ENCODE data around the gene CCDC174.

DNA sequence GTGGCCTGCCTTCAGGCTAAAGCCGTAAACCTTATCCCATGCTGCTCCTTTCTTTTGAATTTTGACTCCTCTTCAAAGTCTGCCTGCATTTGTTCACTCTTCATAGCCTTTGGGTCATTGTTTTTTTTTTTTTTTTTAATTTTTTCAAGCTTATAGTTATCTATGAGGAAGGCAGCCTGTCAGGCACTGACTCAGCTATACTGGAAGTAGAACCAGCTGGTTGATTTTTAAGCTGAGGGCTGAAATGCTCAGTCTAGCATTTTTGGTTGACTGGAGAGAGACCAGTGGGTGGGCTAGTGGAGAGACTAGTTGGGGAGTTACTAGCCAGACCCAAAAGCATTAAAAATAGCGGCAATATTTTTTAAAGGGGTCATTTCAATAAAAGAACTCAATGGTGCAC, 67.4 kb downstream of the CCDC174 start:
- TF ChIP-seq CTCF (IDR thresholded peaks at IDR 0.05; ENCODE audit: low read length), result no peak
- no peak for TF ChIP-seq EZH2 (IDR thresholded peaks at IDR 0.05; ENCODE audit: borderline replicate concordance, low read length)
